ENCODE data around the gene CPO. TPM values are rescaled to one million over a fixed set of nuclear protein-coding genes. Genes with fewer than 3 reads are reported as not detected.
A peak's percentile ranks its signal among the peaks of the same experiment; 100 is the strongest.

The CPO gene
- total and polyA plus RNA-seq, 7 donors: 0.34 to 0.91 (median 0.50) TPM

- peaks cover 0 to 3% (median 0%) of the 10 kb centered on the region in 3 donors for H3K27me3 ChIP-seq (ENCODE audit: insufficient read depth in 3 of 3, low read length in 2 of 3)
Measured at GRCh38 chr2:206989311-206989710, 50.0 kb downstream of the CPO start.

GRCh38 chr2:206990360-206990759 is 51.0 kb downstream of the CPO start:
- peaks cover 0 to 3% (median 0%) of the 10 kb centered on the region in 3 donors for H3K27me3 ChIP-seq (ENCODE audit: insufficient read depth in 3 of 3, low read length in 2 of 3)
- no peak for ATAC-seq
- intact Hi-C loops (cut with DNase I): no loop called here

More at GRCh38 chr2:206989311-206989710, 50.0 kb downstream of the CPO start:
- Histone ChIP-seq H3K4me3 (no peak overlapping the region), H3K36me3 (ENCODE audit: insufficient read depth in 1 of 2, low read depth in 1 of 2) (no peaks in the 10 kb centered on the region), H3K9me3 (no peaks in the 10 kb centered on the region), H3K27ac (no peak overlapping the region), H3K4me1 (no peaks in the 10 kb centered on the region)
- TF ChIP-seq CTCF (IDR thresholded peaks at IDR 0.05): peak; percentile 46
- 31 to 42% (median 32%) methylated on average over 6 of the region's 6 CpGs for WGBS, 3 donors
- intact Hi-C loops (cut with DNase I): no loop called here
- peak in 1 of 4 donors; percentile 50 for ATAC-seq
- DNase-seq: peak in 1 of 2 donors; percentile 54

GRCh38 chr2:206991070-206991469 is 51.8 kb downstream of the CPO start:
- H3K27me3 ChIP-seq (ENCODE audit: insufficient read depth in 3 of 3, low read length in 2 of 3): peaks cover 0 to 3% (median 0%) of the 10 kb centered on the region in 3 donors
- H3K9me3 ChIP-seq: no peaks in the 10 kb centered on the region
- no peak overlapping the region for H3K4me3 ChIP-seq
- no peak for DNase-seq
- WGBS, 3 donors: 92 to 93% (median 93%) methylated on average over 2 of the region's 2 CpGs
- intact Hi-C loops (cut with DNase I): no loop called here
- ATAC-seq: no peak
- no peak for TF ChIP-seq CTCF (IDR thresholded peaks at IDR 0.05)
- no peaks in the 10 kb centered on the region for H3K36me3 ChIP-seq (ENCODE audit: insufficient read depth in 1 of 2, low read depth in 1 of 2)
- H3K27ac ChIP-seq: no peak overlapping the region
- H3K4me1 ChIP-seq: no peaks in the 10 kb centered on the region

More at GRCh38 chr2:206990360-206990759, 51.0 kb downstream of the CPO start:
- 61 to 73% (median 67%) methylated on average over 4 of the region's 4 CpGs for WGBS, 3 donors
- Histone ChIP-seq H3K4me3 (no peak overlapping the region), H3K27ac (no peak overlapping the region), H3K9me3 (no peaks in the 10 kb centered on the region), H3K36me3 (ENCODE audit: insufficient read depth in 1 of 2, low read depth in 1 of 2) (no peaks in the 10 kb centered on the region), H3K4me1 (no peaks in the 10 kb centered on the region)
- DNase-seq: no peak
- TF ChIP-seq CTCF (IDR thresholded peaks at IDR 0.05): no peak

- H3K36me3 ChIP-seq (ENCODE audit: insufficient read depth in 1 of 2, low read depth in 1 of 2): no peaks in the 10 kb centered on the region
- H3K4me3 ChIP-seq: no peak overlapping the region
- intact Hi-C loops (cut with DNase I): no loop called here
- no peaks in the 10 kb centered on the region for H3K27me3 ChIP-seq (ENCODE audit: insufficient read depth in 3 of 3, low read length in 2 of 3)
- WGBS, 3 donors: 78 to 85% (median 81%) methylated on average over 2 of the region's 2 CpGs
- TF ChIP-seq CTCF (IDR thresholded peaks at IDR 0.05): no peak
- H3K27ac ChIP-seq: no peak overlapping the region
- ATAC-seq (no peak), DNase-seq (no peak)
- no peaks in the 10 kb centered on the region for H3K9me3 ChIP-seq
- H3K4me1 ChIP-seq: no peaks in the 10 kb centered on the region
Measured at GRCh38 chr2:206993396-206993911, 54.1 kb downstream of the CPO start.

DNA sequence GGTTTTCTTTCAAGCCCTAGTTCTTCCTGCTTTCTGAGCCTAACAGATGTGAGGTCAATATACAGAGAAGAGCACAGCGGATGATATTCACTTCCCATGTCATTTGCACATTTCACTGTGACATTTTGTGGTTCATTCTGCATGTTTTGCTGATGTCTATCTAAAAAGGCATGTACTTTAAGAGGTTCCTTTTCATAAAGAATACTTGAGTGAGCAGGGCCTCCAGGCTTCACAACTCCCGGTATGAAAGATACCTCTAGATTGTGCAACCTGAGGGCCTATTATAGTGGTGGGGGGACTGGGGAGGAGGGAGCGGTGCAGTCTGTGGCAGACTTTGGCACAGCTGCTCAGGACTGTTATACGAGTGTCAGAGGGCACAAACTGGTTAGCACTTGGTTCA is 54.6 kb downstream of the CPO start:
- Histone ChIP-seq H3K4me3 (no peak overlapping the region), H3K4me1 (no peaks in the 10 kb centered on the region), H3K27ac (no peak overlapping the region), H3K36me3 (ENCODE audit: insufficient read depth in 1 of 2, low read depth in 1 of 2) (no peaks in the 10 kb centered on the region), H3K9me3 (no peaks in the 10 kb centered on the region), H3K27me3 (ENCODE audit: insufficient read depth in 3 of 3, low read length in 2 of 3) (no peaks in the 10 kb centered on the region)
- intact Hi-C loops (cut with DNase I): no loop called here
- TF ChIP-seq CTCF (IDR thresholded peaks at IDR 0.05): no peak
- ATAC-seq (no peak), DNase-seq (no peak)
- WGBS, 3 donors: 43 to 54% (median 47%) methylated on average over 4 of the region's 4 CpGs

Measured in psoas muscle (tissue), 8 donors.